Right kidney (tissue), 1 donor: ENCODE measurements around the gene SIGLEC14.
"Not testable (repeated sequence)": the region's sequence is repeated elsewhere in the genome, so short reads cannot be mapped to it uniquely, and the experiment has no call there.

ENCODE experiments used
- DNase-seq: peaks from one replicate; pipeline ENCODE4 v3.0.0-alpha.2; 2016

Gene SIGLEC14

GRCh38 chr19:51675911-51676565 is 29.4 kb upstream of the SIGLEC14 start:
- not testable (repeated sequence) for DNase-seq

GRCh38 chr19:51668216-51668615 is 21.6 kb upstream of the SIGLEC14 start:
- DNase-seq: no peak

- DNase-seq: no peak
Observed at GRCh38 chr19:51664997-51665396, 18.4 kb upstream of the SIGLEC14 start.

- no peak for DNase-seq
Observed at GRCh38 chr19:51664131-51664530, 17.5 kb upstream of the SIGLEC14 start.

GRCh38 chr19:51663650-51664049 is 17.0 kb upstream of the SIGLEC14 start:
- no peak for DNase-seq

GRCh38 chr19:51660975-51661600 is 14.5 kb upstream of the SIGLEC14 start:
- peak; percentile 39 for DNase-seq

GRCh38 chr19:51654783-51655182 is 8.2 kb upstream of the SIGLEC14 start:
- DNase-seq: no peak

GRCh38 chr19:51653162-51653561 is 6.5 kb upstream of the SIGLEC14 start:
- DNase-seq: no peak

- DNase-seq: no peak
Observed at GRCh38 chr19:51652266-51652665, 5.6 kb upstream of the SIGLEC14 start.

GRCh38 chr19:51651216-51651846 is 4.7 kb upstream of the SIGLEC14 start:
- no peak for DNase-seq

- no peak for DNase-seq
Observed at GRCh38 chr19:51647318-51647717, 693 bp upstream of the SIGLEC14 start.

GRCh38 chr19:51644636-51645271 is 1.9 kb downstream of the SIGLEC14 start:
- no peak for DNase-seq

- DNase-seq: no peak
Observed at GRCh38 chr19:51641648-51642047, 5.0 kb downstream of the SIGLEC14 start.

GRCh38 chr19:51640386-51640785 is 6.2 kb downstream of the SIGLEC14 start:
- DNase-seq: no peak

- no peak for DNase-seq
Observed at GRCh38 chr19:51639916-51640315, 6.7 kb downstream of the SIGLEC14 start.

- DNase-seq: no peak
Observed at GRCh38 chr19:51637362-51637978, 9.2 kb downstream of the SIGLEC14 start.

- DNase-seq: no peak
Observed at GRCh38 chr19:51632126-51632525, 14.5 kb downstream of the SIGLEC14 start.

- not testable (repeated sequence) for DNase-seq
Observed at GRCh38 chr19:51630315-51630714, 16.3 kb downstream of the SIGLEC14 start, which contains the start of gene SIGLEC5. Gene SIGLEC5, minus strand, starts transcription at chr19:51630401. Its CDS starts 66 bp downstream, at chr19:51630335.

- DNase-seq: no peak
Observed at GRCh38 chr19:51628153-51628939, 18.3 kb downstream of the SIGLEC14 start.

GRCh38 chr19:51627491-51628138 is 19.0 kb downstream of the SIGLEC14 start:
- DNase-seq: no peak

- no peak for DNase-seq
Observed at GRCh38 chr19:51626675-51627074, 19.9 kb downstream of the SIGLEC14 start.
